Measurements from ENCODE around the gene GOLGA5. TPM values are rescaled to one million over a fixed set of nuclear protein-coding genes. Genes with fewer than 3 reads are reported as not detected.
A peak's percentile ranks its signal among the peaks of the same experiment; 100 is the strongest.

Gene GOLGA5
- total and polyA plus RNA-seq, 2 of the 13 experiments (the other 11 are each of a cell fraction or from before 2014, with no cell fraction given): 31.0 to 40.0 TPM

- TF ChIP-seq ZBTB40 (IDR thresholded peaks at IDR 0.05) (no peak), ZBTB40 (CRISPR knock-in tag; IDR thresholded peaks at IDR 0.05) (no peak), TCF7L2 (IDR thresholded peaks at IDR 0.05; ENCODE audit: low read depth, low read length) (no peak), ZNF383 (CRISPR knock-in tag; IDR thresholded peaks at IDR 0.05; ENCODE audit: borderline replicate concordance) (no peak), PBX2 (CRISPR knock-in tag; IDR thresholded peaks at IDR 0.05) (no peak), SALL1 (CRISPR knock-in tag; IDR thresholded peaks at IDR 0.05) (no peak), ZMAT3 (CRISPR knock-in tag; conservative IDR thresholded peaks at IDR 0.05) (no peak), ETS1 (CRISPR knock-in tag; IDR thresholded peaks at IDR 0.05) (no peak), POLR2AphosphoS5 (IDR thresholded peaks at IDR 0.05; ENCODE audit: low read depth, low read length) (no peak), SCMH1 (CRISPR knock-in tag; IDR thresholded peaks at IDR 0.05; ENCODE audit: borderline replicate concordance) (no peak), IKZF5 (CRISPR knock-in tag; IDR thresholded peaks at IDR 0.05) (no peak), ARID5B (CRISPR knock-in tag; IDR thresholded peaks at IDR 0.05) (peak; percentile 50; the same call in 1 of the 2 replicates), MED13 (CRISPR knock-in tag; IDR thresholded peaks at IDR 0.05) (no peak)
These were observed 39.1 kb upstream of the GOLGA5 start (continued) for GRCh38 chr14:92754966-92755365.

All from HepG2 (cell line).